Fibroblast of the conjunctiva (primary cell): Measurements from ENCODE around the gene TSKS.

Experiments
- DNase-seq: peaks from one replicate; pipeline ENCODE4 v3.0.0-alpha.2; 2010; ENCODE audit warnings: low read depth

TSKS gene, protein sequence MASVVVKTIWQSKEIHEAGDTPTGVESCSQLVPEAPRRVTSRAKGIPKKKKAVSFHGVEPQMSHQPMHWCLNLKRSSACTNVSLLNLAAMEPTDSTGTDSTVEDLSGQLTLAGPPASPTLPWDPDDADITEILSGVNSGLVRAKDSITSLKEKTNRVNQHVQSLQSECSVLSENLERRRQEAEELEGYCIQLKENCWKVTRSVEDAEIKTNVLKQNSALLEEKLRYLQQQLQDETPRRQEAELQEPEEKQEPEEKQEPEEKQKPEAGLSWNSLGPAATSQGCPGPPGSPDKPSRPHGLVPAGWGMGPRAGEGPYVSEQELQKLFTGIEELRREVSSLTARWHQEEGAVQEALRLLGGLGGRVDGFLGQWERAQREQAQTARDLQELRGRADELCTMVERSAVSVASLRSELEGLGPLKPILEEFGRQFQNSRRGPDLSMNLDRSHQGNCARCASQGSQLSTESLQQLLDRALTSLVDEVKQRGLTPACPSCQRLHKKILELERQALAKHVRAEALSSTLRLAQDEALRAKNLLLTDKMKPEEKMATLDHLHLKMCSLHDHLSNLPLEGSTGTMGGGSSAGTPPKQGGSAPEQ

DNA sequence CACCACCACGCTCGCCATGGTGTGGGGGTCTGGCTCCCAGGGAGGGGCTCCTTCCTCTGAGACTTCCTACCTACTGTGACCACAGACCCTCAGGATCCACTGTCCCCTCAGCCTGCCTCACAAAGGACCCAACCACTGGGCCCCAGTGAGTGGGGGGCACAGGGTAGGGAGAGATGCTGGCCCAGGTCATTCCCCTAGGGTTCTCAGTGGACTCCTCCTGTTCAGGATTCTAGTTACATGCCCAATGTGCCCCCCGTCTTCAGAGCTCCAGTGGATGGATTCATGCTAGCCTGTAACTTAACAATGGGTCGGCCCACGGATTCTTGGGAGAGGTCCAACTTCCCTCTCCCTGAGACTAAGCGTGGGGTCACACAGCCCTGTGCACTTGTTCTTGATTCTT lies at the start of gene TSKS:
TSS of gene TSKS (minus strand) at position 77 of the 400 bp plus-strand sequence. CDS start at position 18, 59 bp downstream.
- DNase-seq, result no peak

DNA sequence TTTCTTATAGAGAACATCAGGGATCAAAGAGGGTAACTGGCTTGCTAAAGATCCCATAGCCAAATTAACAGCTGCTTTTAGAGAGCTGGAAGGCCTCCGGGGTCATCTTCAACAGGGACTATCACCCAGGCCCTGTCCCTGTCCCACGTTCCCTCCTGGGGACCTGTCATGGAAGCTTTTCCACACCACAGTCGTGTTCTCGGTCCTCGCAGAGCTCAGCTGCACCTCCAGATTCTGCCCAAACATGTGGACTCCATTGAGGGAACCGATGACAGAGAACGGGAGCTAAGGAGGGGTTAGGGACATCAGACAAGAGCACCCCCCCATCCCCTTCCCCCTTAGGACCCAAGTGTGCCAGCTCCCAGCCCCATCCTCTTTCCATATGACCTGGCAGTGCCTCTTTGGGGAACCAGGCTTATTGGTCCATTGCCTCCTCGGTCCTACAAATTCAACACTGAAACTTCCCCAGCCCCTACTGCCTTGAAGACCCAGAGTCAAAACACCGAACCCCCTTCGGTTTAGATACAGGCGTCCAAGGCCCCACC lies 49.4 kb upstream of the TSKS start:
- no peak for DNase-seq

DNA sequence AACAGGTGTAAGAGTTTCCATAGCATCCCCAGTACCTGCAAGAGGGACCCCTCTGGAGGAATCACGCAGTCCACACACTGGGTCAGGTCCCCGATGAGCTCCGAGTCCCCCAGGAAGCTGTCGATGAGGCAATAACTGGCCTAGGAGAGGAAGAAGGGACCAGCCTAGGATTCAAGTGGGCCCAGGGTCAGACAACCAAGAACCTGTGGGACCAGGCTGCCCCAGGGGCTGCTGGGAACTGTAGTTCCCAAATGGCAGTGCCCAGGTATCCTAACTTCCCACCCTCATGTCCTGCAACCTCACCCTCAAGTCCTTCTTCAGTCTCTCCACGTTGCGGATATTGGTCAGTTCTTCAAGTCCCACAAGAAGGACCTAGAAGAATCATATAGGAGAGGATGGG lies 48.2 kb upstream of the TSKS start:
- DNase-seq, result no peak

DNA sequence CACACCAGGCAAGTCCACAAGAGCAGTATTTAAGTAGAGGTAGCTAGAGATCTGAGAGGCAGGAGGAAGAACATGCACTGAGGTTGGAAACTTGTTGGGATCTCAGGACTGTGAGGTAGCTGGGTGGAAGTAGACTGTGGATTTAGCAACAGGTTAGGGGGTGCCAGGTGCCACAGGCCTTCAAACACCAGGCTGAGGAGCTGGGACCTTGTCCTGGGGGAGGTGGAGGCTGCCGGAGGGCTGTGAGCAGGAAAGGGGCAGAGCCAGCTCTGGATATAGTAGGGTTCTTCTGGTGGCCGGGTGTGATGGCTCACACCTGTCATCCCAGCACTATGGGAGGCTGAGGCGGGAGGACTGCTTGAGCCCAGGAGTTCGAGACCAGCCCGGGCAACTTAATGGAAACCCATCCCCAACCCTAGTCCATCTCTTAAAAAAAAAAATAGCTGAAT lies 46.9 kb upstream of the TSKS start:
- DNase-seq, result no peak

DNA sequence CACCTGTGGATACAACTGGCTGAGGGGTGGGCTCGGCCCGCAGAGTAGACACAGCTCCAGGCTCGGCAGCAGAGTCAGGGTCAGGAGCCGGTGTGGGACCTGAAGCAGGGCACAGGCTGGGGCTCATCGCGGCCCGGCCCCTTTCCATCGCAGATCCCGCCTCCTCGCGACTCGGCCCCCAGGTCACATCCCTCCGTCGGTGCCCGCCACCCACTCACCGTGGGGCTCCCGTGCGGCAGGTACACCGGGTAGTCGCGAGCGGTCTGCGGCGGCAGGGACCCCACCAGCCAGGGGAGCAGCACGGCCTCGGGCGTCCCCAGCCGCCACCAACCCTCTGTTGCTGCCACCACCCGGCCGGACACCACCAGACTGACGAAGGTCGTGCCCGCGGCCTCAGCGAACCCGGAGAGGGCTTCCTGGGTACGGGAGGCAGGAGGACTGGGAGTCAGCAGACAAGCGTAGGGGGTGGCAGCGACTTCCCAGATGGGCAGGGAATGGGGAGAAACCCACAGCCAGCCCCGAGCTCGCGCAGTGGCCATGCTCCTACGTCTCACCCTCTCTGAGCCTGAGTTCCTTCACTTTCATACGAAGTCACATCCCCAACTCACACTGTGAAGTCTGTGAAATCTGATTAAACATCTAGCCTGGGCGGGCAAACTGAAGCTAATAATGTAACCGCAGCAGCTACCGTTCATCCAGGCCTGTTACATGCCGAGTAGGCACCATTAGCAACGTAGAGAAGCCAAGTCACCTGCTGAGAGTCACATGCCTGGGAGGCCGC lies 46.2 kb upstream of the TSKS start:
- no peak for DNase-seq

DNA sequence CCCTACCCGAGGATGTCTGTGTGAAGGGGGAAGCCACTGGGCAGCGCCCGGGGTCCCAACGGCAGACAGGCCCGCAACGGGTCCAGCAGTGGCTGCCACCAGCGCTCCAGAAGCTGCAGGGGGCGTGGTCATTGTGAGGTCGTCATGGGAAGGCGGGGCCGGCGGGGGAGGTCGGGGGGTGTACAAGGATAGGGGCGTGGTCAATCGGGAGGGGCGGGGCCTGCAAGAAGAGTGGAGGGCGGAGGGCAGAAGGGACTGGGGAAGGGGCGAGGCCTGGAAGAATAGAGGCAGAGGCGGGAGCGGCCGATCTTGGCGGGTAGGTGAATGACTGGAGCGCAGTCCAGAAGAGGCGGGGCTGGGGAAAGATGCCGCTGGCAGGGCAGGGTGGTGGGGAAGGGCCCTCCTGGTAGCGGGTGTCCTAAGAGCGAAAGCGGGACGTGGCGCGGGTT lies 45.6 kb upstream of the TSKS start:
- peak; percentile 78 for DNase-seq

DNA sequence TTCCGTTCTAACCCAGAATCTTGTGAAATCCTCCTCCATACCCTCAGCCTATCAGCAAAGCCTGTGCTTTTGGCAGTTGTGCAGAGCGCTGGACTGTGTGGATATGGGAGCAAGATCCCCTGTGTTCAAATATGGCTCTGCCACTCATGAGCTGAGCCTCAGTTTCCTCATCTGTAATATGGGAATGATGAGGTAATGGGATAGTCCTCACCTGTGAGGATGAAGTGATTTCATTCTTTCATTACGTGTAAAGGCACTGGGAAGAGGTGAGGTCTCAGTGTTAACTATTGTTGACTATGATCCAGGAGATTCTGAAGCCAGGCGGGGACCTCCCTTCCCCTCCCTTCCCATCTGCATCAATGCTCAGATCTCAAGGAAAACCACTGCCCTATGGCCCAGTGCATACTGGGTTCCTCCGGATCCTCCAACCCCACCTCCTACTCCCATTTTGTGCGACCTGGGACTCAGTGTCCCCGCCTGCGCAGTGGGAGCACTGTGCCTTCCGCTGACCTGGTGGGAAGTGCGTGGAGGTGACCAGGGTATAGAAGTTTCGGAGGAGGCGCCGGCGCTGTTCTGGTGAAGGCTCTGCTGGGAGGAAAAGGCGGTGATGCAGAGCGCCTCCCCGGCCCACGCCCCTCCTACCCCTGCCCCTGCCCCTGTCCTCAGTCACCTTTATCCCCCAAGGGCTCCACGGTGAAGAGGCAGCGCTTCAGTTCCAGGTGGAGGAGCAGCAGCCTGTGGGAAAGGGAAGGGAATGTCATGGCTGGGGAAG lies 45.0 kb upstream of the TSKS start:
- DNase-seq, result no peak

DNA sequence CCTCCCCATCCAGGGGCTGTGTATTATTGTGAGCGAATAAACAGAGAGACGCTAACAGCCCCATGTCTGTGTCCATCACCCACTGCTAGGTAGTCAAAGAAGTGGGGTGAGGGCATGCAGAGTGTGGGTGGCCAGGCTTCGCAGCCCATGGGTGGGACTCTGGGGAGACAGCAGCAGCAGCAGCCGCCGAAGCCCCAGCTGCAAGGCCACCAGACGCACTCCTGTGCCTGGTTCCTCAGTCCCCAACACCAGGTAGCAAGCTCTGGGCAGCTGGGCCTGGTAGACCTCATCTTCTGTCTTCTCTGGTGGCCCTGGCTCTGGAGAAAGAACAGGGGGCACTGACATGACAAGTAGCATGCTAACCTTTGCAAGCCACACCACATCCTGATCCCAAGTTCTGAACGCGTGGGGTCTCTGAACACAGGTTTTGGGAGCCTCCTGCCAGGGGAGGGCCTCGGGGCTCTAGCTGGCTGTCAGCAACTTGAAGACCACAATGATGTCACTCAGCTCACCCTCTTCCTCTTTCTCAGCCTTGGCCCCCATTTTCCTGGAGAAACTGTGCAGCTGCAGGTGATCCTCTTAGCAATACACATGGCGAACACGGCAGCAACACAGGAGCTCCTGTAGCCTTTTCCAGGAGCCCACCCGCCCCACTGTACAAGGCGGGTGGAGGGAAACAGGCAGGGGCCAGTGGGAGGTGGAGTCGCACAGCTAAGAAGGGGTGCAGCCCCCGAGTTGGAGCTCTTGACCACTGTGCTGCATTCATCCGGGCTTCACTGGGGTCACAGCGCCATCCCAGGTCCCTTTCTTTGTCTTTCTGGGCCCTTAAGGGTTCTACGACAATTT lies 44.2 kb upstream of the TSKS start:
- DNase-seq, result no peak

DNA sequence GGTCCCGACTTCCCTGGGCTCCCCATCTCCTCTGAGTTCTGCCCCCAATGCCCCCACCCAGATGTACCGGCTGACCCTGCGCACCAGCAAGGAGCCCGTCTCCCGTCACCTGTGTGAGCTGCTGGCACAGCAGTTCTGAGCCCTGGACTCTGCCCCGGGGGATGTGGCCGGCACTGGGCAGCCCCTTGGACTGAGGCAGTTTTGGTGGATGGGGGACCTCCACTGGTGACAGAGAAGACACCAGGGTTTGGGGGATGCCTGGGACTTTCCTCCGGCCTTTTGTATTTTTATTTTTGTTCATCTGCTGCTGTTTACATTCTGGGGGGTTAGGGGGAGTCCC lies 43.5 kb upstream of the TSKS start:
- DNase-seq, result no peak

DNA sequence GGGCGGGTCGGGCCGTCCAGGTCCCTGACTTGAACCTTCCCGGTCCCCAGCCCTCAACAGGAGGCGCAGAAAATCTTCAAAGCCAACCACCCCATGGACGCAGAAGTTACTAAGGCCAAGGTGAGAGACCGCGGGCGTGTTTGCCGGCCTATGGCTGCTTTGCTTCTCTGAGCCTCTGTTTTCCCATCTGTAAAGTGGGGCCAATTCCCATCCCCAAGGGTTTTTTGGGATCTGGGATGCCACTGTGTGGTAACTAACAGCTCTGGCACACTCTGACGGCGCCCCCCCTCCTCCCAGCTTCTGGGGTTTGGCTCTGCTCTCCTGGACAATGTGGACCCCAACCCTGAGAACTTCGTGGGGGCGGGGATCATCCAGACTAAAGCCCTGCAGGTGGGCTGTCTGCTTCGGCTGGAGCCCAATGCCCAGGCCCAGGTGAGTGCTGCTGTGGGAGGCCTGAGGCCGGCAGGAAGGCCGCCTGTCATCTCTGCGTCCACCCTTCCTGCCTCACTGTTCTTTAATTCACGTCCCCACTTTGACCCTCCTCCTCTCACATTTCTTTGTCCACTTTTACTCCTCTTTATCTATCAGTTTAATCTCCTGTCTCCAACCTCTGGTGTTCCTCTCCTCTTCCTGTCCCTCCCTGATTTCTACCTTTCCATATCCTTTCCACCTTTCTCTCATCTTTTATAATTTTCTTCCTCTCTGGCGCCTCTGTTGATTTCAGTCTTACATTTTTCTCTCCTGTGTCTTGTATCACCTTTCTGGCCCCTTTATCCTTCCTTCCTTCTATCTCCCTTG lies 42.9 kb upstream of the TSKS start:
- DNase-seq, result no peak

DNA sequence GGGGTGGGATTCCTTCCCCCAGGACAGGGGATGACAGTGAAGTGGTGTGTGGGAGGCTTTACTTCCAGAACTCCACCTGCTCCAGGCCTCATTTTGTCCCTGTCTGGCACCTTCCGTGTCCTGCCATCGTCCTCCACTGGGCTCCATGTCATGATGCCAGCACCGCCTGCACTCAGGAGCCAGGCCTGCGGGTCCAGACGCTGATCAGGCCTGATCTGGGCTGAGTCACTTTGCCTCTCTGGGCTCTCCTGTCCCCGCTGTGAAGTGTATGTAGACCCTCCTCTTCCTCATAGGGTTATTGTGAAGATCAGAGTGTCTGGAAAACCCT lies 40.4 kb upstream of the TSKS start:
- DNase-seq, result no peak

DNA sequence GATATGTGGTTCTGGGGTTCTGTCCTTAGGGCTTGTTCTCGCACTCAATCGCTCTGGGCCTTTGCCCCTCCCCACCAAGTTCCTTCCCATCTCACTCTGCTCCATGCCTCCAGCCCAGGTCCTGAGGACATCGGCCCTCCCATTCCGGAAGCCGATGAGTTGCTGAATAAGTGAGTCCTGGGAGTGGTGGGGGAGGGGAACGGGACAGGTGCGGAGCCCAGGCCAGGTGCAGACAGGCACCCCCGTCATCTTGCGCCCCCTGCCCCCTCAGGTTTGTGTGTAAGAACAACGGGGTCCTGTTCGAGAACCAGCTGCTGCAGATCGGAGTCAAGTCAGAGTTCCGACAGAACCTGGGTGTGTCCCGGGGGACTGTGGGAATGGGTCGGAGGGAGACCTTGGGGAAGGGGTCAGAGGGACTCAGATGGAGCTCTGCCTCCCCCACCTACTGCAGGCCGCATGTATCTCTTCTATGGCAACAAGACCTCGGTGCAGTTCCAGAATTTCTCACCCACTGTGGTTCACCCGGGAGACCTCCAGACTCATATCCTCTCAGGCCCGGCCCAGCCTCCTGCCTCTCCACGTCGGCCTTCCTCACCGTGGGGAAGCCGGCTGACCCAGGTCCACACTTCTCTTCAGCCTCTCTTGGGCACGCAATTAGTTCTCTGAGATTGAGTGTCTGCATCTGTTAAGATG lies 39.9 kb upstream of the TSKS start:
- no peak for DNase-seq

DNA sequence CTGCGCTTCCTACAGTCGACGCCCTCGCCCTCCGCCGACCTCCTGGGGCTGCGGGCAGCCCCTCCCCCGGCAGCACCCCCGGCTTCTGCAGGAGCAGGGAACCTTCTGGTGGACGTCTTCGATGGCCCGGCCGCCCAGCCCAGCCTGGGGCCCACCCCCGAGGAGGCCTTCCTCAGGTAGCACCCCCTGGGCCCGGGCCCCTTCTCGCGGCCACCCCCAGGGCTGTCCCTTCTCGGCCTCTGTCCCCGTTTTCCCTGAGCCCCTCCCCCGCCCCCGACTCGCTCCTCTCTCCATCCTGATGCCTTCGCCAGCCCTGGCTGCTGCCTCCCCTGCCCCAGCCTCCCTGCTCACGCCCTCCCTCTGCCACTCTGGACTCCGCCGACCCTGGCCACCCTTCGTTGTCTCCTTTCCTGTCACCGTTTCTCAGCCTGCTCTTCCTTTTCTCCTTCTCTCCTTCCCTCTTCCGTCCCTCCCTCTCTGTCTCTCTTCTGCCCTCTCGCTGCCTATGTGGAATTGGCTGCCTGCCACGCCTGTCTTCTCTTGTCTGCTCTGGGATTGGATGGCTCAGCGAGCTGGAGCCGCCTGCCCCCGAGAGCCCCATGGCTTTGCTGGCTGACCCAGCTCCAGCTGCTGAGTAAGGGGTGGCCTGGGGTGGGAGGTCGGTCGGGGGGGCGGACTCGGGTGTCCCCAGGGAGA lies 39.0 kb upstream of the TSKS start:
- DNase-seq, result peak; percentile 79

DNA sequence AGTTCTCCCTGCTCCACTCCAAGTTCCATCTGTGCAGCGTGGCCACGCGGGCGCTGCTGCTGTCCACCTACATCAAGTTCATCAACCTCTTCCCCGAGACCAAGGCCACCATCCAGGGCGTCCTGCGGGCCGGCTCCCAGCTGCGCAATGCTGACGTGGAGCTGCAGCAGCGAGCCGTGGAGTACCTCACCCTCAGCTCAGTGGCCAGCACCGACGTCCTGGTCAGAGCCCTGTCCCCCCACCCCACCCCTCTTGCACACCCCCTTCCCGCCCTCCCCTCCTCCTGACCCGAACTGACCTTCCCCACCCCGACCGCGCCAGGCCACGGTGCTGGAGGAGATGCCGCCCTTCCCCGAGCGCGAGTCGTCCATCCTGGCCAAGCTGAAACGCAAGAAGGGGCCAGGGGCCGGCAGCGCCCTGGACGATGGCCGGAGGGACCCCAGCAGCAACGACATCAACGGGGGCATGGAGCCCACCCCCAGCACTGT lies 38.3 kb upstream of the TSKS start:
- no peak for DNase-seq

DNA sequence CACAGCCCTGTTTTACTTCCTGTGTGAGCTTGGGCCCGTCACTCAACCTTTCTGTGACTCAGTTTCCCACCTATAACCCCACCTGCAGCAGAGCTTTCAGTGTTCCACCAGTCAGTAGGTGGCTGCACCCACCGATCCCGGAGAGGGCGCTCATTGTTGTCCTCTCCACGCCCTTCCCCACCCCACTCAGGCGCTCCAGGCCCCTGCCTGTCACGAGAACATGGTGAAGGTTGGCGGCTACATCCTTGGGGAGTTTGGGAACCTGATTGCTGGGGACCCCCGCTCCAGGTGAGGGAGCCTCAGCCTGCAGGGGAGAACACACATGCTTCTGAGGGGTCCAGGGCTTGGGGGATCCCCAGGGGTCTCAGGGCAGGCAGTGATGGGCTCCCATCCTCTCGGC lies 37.7 kb upstream of the TSKS start:
- no peak for DNase-seq

DNA sequence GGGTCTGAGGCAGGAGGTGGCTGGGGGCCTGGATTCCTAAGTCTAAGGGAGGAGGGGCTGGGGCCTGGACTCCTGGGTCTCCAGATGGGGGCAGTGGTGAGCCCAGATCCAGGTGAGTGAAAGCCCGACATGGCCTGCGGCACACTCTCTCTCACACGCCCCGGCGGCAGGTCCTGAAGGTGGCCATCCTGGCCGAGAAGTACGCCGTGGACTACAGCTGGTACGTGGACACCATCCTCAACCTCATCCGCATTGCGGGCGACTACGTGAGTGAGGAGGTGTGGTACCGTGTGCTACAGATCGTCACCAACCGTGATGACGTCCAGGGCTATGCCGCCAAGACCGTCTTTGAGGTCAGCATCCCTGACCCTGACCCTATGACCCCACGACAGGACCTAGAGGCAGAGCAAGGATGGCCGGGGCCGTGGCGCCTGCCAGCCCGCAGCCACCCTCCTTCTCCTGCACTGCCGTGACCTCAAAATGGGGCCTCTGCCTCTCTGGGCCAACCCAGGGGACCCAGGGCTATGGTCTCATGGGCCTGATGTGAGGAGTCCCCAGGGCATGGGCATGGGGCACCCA lies 36.8 kb upstream of the TSKS start:
- no peak for DNase-seq

DNA sequence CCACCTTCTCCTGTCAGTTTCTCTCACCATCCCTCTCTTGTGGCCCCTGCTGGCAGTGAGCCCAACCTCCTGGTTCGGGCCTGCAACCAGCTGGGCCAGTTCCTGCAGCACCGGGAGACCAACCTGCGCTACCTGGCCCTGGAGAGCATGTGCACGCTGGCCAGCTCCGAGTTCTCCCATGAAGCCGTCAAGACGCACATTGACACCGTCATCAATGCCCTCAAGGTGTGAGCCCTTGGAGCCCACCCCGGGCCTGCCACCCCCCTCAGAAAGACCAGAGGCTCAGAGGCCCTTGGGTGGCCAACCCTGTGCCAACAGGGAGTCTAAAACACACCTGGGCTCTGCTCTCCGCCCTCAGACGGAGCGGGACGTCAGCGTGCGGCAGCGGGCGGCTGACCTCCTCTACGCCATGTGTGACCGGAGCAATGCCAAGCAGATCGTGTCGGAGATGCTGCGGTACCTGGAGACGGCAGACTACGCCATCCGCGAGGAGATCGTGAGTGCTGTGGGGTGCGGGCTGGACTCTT lies 36.2 kb upstream of the TSKS start:
- no peak for DNase-seq

DNA sequence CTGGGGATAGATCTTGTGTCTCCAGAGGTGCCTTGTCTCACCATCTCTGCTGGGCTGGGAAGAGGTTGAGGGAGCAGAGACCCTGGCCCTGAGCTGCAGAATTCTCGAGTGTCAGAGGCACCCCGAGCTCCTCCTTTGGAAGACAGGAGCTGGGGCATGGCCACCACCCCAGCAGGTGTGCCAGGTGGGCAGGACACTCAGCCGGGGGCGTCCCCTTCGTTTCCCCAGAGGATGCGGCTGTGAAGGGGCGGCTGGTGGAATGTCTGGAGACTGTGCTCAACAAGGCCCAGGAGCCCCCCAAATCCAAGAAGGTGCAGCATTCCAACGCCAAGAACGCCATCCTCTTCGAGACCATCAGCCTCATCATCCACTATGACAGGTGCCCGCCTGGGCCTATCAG lies 35.5 kb upstream of the TSKS start:
- no peak for DNase-seq
